Vagina (tissue), 2 donors: Measurements from ENCODE around the gene ARFIP1.

Experiments used
- POLR2A ChIP-seq, 2 donors: fragments of 450-650 bp; IDR thresholded peaks; one replicate each; pipeline ENCODE4 v1.6.1; 2017; ENCODE audit warnings: antibody characterized with exemption in 2 of 2, mild to moderate bottlenecking in 2 of 2, moderate library complexity in 2 of 2
- TF ChIP-seq, protein P1 (sequence below), 3 experiments: fragments of 450-650 bp in 2 of 3; fragments of 200-600 bp in 1 of 3; sonication (generic) in 1 of 3; IDR thresholded peaks; one replicate each; pipeline ENCODE4 v1.5.1; 2017 to 2019; ENCODE audit warnings: antibody characterized with exemption in 3 of 3, mild to moderate bottlenecking in 2 of 3, moderate library complexity in 2 of 3

DNA sequence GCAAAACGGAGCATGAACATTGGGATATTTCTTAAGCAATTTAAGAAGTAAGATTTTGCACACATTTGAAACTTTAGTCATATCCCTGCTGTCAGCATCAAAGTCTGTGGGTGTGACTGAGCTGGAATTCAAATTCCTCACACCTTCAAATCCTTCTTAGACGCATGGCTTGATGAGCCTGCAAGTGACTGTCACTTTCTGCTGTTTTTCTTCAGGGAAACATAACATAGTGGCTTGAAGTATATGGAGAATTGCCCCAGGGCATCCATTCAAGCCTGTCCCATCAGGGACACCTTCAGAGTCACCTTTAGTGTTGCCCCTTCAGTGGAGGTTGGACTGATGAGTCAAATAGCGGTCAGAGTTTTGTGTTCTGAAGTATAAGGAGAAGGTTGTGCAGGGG is 173.8 kb downstream of the ARFIP1 start:
- TF ChIP-seq, protein P1, sequence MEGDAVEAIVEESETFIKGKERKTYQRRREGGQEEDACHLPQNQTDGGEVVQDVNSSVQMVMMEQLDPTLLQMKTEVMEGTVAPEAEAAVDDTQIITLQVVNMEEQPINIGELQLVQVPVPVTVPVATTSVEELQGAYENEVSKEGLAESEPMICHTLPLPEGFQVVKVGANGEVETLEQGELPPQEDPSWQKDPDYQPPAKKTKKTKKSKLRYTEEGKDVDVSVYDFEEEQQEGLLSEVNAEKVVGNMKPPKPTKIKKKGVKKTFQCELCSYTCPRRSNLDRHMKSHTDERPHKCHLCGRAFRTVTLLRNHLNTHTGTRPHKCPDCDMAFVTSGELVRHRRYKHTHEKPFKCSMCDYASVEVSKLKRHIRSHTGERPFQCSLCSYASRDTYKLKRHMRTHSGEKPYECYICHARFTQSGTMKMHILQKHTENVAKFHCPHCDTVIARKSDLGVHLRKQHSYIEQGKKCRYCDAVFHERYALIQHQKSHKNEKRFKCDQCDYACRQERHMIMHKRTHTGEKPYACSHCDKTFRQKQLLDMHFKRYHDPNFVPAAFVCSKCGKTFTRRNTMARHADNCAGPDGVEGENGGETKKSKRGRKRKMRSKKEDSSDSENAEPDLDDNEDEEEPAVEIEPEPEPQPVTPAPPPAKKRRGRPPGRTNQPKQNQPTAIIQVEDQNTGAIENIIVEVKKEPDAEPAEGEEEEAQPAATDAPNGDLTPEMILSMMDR (IDR thresholded peaks at IDR 0.05): no peak
- TF ChIP-seq POLR2A (IDR thresholded peaks at IDR 0.05): no peak
